GF-D8 (cell line): ENCODE measurements around the gene LHFPL2.

Source experiments
- DNase-seq: peaks from one replicate; lab custom pipeline; 2025; lab: John Stamatoyannopoulos, UW

LHFPL2 gene

GRCh38 chr5:78618303-78618702 lies 30.3 kb downstream of the LHFPL2 start:
- DNase-seq: no peak

DNA sequence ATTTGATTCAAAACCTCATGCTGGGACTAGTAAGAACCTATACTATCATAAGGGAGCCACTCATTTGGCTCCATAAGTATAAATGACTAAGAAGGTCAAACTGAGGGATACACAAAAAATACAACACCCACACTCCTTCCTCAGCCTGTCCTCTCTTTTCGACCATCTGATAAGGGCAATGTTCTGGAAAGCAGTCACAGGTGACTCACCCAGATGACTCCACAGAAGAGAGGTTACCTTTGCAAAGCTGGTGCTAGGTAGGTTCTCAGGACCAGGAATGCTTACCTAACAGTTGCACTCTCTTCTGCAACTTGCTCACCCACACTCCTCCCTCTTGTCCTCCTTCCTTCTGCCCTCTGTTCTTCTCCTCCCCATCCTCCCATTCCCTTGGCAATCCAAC lies 32.9 kb downstream of the LHFPL2 start:
- DNase-seq: no peak

DNA sequence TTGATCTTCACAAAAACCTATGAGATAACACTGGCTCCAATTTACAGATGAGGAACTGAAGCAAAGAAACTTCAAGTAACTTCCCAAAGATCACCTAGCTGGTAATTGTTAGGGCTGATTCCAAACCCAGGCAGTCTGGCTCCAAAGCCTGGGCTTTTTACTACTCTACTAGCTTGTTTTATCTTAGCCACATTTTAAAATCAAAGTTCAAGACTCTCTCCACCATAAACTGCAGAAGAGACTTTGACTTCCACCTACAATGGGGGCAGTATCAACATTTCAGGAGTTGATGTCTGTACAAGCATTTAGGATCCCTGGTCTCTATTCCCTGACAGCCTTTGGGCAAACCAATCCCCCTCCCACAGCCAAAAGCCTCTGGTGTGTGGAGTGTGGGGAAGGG lies 33.8 kb downstream of the LHFPL2 start:
- no peak for DNase-seq

GRCh38 chr5:78613756-78614155 lies 34.8 kb downstream of the LHFPL2 start:
- no peak for DNase-seq

GRCh38 chr5:78613151-78613533 lies 35.4 kb downstream of the LHFPL2 start:
- no peak for DNase-seq

DNA sequence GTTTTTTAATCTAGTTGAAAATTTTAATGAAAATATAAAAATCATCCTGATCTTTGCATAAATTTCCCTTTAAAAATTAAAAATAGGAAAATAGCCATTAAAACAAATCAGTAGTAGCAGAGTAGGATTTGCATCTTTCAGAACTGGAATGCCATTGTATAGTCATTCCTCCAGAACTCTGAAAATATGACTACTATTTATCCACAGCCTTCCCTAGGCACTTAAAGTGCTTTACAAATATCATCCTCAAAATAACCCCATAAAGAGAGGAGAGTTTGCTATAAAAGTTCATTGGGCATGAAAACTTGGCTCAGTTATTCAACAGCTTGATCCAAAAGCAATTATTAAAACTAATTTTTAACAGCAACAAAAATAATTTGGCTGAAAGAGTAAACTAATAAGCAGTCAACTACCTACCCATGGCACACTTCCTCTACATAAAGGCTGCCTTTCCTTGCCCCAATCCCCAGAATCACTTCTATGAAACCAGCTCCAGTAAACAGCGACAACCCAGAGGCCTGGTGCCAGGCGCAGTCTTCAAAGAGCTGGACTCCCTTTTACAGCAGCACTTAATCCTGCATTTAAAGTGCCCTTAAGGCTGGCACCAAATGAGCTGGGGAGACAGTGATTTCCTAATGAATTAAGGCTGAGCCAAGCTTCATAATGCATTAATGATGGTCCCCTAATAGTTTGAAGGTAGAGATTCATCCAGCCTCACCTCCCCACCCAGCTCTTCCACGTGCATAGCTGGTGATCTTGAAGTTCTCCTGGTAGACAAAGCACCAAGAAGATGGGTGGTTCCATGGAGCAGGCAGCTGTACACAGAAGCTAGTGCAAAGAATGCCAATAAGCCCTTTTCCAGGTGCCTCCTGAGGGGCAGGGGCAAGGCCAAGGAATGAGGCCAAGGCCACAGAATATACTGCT lies 36.1 kb downstream of the LHFPL2 start:
- no peak for DNase-seq

DNA sequence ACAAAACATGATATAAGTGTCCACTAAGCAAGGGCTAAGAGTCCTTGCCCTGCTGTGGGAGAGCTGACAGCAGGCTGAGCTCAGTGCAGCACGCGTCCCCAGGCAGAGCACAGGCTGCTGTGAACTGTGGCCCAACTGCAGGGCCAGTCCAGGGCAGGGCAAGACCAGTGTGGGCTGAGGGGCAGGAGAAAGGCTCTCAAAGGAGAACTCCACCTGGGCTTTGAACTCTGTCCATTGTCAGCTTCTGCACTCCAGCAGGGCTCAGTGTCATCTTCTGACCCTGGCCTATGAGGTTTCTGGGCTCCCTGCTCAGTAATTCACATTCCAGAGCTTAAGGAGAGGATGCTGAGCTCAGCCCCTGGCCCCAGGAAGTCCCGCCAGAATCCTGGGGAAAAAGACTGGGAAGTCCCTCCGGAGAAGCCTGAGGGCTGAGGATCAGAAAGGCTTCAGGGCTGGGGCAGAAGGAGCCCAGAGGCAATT lies 37.4 kb downstream of the LHFPL2 start:
- no peak for DNase-seq

- DNase-seq: no peak
These were observed 37.9 kb downstream of the LHFPL2 start for GRCh38 chr5:78610636-78611035.

DNA sequence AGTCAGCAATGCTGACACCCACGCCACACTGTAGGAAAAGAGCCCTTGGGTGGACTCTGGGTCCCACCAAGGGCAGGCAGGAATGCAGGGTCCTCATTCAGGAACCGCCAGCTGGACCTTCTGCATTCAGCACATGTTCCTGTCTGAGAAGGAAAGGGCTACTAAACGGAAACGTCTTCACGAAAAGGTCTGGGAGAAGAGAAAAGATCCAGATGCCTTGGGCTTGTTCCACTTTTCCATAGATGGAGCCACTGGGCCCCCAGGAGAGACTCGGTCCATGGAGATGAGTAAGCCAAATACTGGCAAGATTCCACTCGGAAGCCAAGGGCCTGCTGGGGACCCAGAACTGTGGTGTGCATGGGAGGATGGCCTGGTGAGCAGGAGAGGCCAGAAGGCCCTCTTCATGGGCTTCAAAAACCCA lies 38.4 kb downstream of the LHFPL2 start:
- no peak for DNase-seq

GRCh38 chr5:78607864-78608263 lies 40.7 kb downstream of the LHFPL2 start:
- no peak for DNase-seq

- no peak for DNase-seq
These were observed 42.3 kb downstream of the LHFPL2 start for GRCh38 chr5:78606241-78606640.

DNA sequence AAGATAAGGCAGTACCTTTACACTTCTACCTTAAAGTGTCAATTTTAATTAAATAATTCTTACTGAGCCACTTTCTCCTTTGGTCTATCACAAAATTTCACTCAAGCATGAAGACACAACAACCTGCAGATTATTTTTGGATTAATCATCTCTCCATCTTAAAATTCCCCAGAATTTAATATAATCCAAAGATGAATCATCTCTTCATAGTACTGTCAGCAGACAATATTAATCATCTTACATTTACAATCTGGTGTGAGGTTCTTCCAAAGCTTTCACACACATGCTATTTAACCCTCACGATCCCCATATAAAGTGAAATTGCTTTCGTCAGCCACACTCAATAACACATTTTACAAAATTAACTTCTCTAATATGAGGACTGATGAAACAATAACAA lies 43.0 kb downstream of the LHFPL2 start:
- no peak for DNase-seq

DNA sequence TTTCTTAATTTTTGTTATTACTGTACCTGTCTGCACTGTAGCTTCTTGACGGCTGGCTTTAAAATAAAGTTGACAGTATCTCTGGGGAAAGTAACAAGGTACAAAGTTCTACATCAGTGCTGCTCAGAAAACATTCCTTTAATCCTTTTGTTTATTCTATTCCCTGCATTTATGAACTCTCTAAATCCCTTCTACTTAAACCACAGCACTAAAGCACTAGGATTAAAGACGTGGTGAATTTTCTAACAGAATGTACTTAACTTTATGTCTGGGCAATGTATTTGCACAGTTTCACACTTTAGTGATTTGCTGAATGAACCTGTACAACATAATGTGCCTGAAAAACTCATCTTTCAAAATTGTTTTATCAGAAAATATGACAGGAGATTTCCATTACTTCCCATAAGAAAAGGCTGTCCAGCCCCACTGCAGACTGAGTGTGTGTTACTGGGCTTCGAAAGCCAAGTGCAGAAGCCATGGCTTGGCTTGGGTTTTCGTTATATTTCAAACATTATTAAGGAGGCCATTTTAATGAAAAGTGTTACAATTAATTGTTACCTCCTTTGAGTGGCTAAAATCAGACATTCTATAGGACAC lies 43.8 kb downstream of the LHFPL2 start:
- DNase-seq: no peak

- DNase-seq: no peak
These were observed 44.9 kb downstream of the LHFPL2 start for GRCh38 chr5:78603636-78604175.

GRCh38 chr5:78602400-78602799 lies 46.2 kb downstream of the LHFPL2 start:
- DNase-seq: no peak

GRCh38 chr5:78601559-78602314 lies 46.8 kb downstream of the LHFPL2 start:
- no peak for DNase-seq

DNA sequence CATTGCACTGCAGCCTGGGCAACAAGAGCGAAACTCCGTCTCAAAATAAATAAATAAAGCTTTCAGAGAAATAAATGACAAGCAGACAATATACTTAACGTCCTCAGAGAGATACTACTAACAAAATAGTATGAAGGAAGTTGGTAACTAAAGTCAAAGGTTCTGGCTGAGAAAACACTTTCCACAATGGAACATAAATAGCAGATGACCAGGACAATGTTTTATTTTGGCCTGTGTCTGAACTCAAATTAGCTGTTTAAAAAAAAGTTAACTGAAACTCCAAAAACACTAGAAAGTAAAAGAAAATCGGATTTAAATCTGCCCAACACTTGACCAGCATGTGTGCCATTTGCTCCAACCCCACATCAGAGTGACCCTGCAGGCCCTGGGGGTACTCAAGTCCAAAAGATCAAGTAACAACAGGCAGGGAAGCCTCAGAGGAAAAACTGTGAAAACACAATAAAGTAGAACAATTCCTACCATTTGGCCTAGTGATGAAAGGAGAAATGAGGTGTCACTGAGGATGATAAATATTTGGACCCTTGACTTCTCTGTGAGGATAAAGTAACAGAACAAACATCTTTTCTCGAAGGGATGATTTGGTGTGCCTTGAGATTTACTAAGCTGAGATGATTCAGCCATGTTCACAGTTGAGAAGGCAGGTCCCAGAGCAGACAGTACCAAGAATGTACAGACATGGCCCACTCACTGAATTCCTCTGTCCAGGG lies 47.7 kb downstream of the LHFPL2 start:
- DNase-seq: no peak

GRCh38 chr5:78598973-78599372 lies 49.6 kb downstream of the LHFPL2 start:
- no peak for DNase-seq

GRCh38 chr5:78597974-78598371 lies 50.6 kb downstream of the LHFPL2 start:
- DNase-seq: no peak

DNA sequence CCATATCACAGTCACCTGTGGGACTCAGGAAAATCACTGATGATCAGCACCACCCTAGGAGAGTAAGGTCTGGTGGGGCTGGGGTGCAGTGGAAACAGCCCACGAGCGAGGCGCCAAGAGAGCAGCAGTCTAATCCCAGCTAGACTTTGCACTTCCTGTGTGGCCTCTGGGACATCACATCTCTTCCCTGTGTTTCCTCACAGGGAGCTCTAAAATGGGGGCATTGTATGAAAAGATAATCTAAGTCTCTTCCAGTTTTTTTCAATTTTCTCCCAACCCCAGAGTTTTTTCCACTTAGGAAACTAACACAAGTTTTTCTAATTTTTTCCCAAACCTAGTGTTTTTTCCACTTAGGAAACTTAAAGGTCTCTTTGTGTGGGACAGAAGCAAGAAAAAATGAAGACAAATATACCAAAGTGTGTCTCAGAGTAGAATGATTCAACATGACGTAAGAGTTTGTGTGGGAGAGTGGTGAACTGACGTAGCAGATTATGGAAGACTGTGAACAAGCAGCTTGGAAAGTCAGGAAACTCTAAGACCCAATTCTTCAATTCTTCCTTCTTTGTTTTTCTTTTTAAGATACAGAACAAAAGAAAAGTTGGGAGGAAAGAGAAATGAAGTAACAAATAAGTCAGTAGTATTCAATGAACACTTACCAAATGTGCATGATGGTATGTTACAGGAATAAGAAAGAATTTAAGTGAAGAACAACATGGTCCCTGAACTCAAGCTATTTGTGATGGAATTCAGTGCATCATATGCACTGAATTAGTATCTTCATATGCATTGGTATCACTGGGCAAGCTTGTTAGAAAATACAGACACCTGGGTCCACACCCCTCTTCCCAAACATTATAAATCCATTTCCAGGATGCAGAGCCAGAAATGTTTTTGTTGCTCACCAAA lies 51.3 kb downstream of the LHFPL2 start:
- no peak for DNase-seq

DNA sequence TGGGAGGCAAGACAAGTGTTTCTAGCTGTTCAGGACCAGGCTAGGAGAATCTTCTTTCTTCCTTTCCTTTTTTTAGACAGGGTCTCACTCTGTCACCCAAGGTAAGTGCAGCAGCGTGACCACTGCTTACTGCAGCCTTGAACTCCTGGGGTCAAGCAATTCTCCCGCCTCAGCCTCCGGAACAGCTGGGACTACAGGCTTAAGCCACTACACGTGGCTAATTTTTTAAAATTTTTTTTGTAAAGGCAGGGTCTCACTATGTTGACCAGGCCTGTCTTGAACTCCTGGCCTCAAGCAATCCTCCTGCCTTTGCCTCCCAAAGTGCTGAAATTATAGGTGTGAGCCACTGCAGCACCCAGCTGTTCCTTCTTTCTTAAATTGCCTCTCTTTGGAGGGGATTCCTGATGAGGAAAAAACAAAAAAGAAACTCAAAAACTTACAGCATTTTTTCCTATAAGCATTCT lies 53.1 kb downstream of the LHFPL2 start:
- DNase-seq: no peak
